Choroid plexus epithelial cell (primary cell): ENCODE data around the gene CREB5.

ENCODE experiments used
- DNase-seq: peaks from one replicate; pipeline ENCODE4 v3.0.0-alpha.2; 2010; ENCODE audit warnings: low read depth
- H3K4me3 ChIP-seq: 2 replicates; pipeline ENCODE4 v1.5.1; 2011; ENCODE audit warnings: low read depth, mild to moderate bottlenecking, control low read depth, low read length, moderate library complexity
- CTCF ChIP-seq: conservative IDR thresholded peaks from 2 replicates; pipeline ENCODE4 v1.5.1; 2011; ENCODE audit warnings: low read depth, mild to moderate bottlenecking, control low read depth, inconsistent platforms, low read length, moderate library complexity

CREB5 gene

GRCh38 chr7:28731092-28731658, 318.9 kb downstream of the CREB5 start:
- TF ChIP-seq CTCF = no peak
- H3K4me3 ChIP-seq = no peak overlapping the region
- DNase-seq = no peak

GRCh38 chr7:28732071-28732869, 320.0 kb downstream of the CREB5 start:
- no peak for TF ChIP-seq CTCF
- peak overlapping the region; percentile 36 for H3K4me3 ChIP-seq
- DNase-seq = peak; percentile 75

GRCh38 chr7:28733035-28733434, 320.7 kb downstream of the CREB5 start:
- no peak overlapping the region for H3K4me3 ChIP-seq
- DNase-seq = no peak
- no peak for TF ChIP-seq CTCF

- TF ChIP-seq CTCF = no peak
- no peak overlapping the region for H3K4me3 ChIP-seq
- peak; percentile 45 for DNase-seq
Measured at GRCh38 chr7:28738412-28738811, 326.1 kb downstream of the CREB5 start.

- no peak overlapping the region for H3K4me3 ChIP-seq
- TF ChIP-seq CTCF = no peak
- DNase-seq = no peak
Measured at GRCh38 chr7:28739128-28739527, 326.8 kb downstream of the CREB5 start.

- DNase-seq = no peak
- TF ChIP-seq CTCF = no peak
- no peak overlapping the region for H3K4me3 ChIP-seq
Measured at GRCh38 chr7:28739826-28740225, 327.5 kb downstream of the CREB5 start.

- TF ChIP-seq CTCF = no peak
- H3K4me3 ChIP-seq = no peak overlapping the region
- DNase-seq = no peak
Measured at GRCh38 chr7:28744951-28745350, 332.6 kb downstream of the CREB5 start.
